ENCODE data around the gene TBX6.
A peak's percentile ranks its signal among the peaks of the same experiment; 100 is the strongest.
"Not testable (repeated sequence)": the region's sequence is repeated elsewhere in the genome, so short reads cannot be mapped to it uniquely, and the experiment has no call there.

Gene TBX6

DNA sequence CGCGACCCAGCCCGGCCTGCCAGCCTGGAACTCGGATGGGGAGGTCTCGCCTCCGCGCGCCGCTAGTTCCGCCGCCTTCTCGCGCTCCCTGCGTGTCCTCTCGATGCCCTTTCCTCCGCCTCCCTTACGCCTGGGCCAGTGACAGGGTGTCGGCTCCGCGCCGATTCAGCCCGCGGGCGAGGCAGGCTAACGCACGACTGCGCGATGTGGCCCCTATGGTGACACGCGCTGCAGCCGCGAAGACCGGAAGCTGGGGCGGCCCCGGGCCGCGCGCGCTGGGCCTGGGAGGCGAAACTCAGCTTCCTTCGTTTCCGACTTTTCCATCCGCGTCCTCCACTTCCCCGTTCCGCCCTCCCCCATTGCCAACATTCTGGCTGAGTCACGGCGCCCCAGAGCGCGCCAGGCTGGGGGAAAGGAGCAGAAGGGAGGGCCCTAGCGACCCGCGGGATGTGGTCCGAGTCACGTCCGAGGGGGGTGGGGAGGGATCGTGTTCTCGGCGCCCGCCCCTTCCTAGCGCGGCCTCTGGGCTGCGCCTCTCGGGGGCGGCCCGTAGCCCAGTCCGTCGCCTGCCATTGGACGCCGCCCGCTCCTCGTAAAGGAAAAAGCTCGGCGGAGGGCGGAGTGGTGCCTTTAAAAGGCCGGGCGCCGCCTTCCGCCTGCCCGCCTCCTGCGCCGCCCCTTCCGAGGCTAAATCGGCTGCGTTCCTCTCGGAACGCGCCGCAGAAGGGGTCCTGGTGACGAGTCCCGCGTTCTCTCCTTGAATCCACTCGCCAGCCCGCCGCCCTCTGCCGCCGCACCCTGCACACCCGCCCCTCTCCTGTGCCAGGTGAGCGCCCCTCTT, 26.4 kb downstream of the TBX6 start, which contains the start of gene ALDOA:
Gene ALDOA, plus strand, starts transcription at position 659 of the 841 bp plus-strand sequence. CDS start 1,138 bp downstream, outside the sequence.
- peak; percentile 99 for DNase-seq

DNA sequence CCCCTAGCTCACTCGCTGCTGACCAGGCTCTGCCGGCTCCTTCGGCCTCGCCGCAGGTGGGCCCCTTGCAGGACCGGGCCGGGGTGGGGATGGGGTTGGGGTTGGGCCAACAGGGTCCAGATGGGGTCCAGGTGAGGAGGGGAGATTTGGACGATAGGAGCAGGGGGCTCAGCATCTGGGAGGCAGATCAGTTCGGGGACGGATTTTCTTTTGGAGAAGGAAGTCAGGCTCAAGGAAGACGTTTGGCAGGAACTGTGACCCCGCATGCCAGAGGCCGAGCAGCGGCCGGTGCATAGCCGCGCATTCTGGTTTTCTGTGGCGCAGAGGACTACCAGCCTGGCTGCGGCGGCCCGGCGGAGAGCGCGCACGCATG, 27.0 kb downstream of the TBX6 start:
- no peak for DNase-seq

DNA sequence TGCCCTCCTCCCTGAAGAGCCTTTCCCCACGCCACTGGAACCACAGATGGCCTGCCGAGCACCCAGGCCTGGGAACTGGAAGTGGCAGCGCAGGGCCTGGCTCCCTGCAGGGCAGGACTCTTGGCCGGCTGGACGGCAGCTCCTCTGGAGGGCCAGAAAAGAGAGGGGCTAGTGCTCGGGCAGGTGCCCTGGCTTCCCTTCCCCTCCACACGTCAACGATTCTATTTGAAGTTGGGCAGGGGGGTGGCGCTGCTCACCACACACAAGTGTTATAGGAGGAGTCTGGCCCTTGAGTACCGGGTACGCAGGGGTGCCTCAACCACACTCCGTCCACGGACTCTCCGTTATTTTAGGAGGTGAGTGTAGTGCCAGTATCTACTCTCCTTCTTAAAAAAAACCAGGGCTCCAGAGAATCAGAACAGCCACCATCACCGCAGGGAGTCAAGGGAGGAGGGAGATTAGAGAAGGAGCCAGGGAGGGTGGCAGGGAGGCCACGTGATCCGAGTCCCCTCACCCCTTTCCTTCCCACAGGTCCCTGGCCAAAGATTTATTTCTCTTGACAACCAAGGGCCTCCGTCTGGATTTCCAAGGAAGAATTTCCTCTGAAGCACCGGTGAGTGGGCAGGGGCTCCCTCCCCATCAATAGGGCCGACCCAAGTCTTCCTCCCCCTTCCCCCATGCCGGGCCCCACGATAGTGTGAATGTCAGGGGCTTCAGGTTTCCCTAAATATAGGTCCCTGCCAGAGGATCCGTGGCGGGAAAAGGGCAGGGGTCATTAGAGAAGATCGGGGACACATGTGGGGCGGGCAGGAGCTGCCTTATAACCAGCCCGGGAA, 27.6 kb downstream of the TBX6 start:
- no peak for DNase-seq

DNA sequence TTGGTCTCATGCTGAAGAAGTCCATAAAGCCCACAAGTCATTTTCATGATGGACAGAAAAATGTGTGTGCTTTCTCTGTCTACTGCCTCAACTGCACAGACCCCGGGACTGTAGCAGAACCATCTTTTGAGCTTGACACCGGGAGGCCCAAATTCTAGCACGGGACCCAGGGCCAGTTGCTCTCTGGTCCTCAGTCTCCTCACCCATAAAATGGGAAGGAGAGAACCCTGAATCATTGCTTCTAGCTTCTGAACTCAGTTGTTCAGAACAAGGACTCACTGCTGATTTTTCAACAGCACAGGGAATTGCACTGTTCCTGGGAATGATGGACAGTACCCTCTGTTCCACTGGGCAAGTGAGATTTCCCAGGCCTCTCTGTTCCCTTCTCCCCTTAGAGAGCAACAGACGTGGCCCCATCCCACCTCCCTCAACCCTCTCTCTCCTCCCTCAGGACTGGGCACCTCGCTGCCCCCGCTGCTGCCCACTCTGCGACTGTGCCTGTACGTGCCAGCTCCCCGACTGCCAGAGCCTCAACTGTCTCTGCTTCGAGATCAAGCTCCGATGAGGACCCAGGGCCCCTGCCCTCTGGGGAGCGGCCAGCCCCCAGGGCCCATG, 28.3 kb downstream of the TBX6 start:
- no peak for DNase-seq

DNA sequence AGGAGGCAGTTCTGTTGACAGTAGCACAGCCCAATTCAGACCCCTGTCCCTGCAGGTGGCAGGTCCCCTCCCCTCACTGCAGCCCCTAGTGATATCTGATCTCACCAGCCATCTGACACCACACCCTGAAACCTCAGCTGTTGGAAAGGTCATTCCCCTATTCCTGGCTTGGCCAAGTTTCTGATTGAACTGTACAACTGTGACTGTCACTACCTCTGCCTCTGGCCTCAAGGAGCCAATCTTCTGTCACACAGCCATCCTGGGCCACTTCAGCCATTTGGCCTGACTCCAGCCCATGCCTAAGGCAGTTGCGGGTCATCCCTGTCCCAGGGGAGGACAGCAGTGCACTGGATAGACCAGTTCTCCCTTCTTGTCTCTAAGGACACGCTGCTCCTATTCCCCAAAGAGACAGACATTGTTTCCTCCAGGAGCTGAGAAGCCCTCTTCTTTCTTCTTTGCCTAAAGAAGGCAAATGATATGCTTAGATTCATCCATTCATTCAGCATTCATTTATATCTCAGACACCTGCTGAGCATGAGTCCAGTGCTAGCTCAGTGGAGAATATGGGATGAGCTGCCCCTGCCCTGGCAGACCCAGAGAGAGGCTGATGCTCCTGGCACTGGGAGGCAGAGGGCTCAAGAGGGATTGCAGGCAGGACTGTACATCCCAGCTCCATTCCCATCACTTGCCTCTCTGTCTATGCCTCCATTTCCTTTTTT, 30.7 kb downstream of the TBX6 start:
- DNase-seq, result no peak

DNA sequence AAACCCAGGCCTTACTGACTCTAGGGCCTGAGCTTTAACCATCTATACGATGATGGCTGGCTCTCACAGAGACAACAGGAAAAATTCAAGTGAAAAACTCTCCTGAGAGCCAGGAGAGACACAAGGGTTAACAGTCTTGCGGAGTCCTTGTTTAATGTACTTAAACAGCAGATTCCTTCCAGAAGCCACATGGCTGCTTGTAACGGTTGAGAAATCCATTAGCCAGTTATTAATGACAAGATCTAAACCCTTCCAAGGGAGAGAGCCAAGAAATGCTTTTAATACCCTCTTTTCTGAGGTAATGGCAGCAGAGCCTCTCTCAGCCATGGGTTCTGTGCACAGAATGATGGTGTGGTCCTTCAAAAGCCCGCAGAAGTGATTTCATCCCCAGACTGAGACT, 31.4 kb downstream of the TBX6 start:
- no peak for DNase-seq

DNA sequence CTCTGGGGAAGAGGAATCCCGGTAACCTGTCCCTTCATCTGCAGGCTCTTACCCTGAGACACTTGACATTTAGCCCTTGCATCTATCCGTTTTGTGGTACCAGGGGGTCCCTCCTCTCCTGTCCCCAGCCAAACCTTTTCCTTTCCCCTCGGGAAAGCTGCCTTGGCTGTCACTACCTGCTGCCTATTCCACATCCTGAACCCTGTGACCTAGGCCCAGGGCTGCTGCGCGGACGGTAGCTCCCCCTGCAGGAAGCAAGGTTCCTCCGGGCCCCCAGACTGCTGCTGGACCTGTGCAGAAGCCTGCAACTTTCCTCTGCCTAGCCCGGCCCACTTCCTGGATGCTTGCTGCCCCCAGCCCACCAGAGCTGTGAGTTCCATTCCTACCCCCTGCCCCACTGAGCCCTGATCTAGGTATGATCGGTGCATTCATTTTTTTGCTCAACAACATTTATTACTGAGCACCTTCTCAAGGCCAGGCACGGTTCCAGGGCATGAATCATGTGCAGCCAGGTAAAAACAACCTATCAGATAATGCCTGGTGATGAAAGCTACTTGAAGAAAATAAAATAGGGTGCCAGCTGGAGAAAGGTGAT, 36.7 kb downstream of the TBX6 start:
- no peak for DNase-seq

DNA sequence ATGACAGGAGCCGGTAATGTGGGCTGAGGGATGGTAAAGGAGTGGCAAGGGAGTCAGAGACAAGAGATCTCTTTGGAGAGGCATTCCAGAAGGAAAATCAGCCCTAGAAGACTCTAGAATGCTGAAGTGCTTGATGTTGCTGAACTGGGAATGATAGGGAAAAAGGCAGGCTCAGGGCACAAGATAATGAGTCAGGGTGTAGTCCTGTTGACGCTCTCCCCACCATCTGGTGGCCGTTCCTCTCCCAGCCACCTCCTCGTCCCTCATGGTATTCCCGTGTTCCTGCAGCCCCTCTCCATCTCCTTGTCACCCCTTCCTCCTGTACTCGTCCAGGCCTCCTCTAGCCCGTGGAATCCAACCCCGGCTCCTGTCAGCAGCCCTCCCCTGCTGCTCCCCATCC, 37.3 kb downstream of the TBX6 start:
- peak; percentile 50 for DNase-seq

DNA sequence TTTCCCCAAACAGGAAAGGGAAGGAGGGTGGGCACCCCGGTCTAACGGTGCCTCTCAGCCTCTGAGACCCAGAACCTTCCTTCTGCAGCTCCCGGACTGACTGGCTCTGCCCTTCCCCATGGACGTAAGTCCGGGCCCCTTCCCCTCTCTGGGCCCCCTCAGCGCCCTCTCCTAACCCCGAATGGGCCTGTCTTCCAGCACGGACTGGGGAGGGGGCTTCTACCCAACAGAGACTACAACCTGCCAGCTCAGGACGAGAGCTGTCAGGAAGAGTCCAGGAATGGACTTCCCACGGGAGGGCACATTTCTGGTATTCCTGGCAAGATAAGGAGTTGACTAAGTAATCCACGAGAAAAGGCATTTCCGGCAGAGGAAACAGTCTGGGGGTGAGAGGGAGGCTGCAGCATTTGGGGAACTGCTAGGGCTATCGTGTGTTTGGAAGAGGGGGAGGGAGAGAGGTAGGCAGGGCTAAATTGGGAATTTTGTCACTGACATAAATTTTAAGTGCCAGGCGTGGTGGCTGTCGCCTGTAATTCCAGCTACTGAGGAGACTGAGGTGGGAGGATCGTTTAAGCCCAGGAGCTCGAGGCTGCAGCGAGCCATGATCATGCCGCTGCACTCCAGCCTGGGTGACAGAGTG, 38.2 kb downstream of the TBX6 start:
- DNase-seq, result peak; percentile 88

DNA sequence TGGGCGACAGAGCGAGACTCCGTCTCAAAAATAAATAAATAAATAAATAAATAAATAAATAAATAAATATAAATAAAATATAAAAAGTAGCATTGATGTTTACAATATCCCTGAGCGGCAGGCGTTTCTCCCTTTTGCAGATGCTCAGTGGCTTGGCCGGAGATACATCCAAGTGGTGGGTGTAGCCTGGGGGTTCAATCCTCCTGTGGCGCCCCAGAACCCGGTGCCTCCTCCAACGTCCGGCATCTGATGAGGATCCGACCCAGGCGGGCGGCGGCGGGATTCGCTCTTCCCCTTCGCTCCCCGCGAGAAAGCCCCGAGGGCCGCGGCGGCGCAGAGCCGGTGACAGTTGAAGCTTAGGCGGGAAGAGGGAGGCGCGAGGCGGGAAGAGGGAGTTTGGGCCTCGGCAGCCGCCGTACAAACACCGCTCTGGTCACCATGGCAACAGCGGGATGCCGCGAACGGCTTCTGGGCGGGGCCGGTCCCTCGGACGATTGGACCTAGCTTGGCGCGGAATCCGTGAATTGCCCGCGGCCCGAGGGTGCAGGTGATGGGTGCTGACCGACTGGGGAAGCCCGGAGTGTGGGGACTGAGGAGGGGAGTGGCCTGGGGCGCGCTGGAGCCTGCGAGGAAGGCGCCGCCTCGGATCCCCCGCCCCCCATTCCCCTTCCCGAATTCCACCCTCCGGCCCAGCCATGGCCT, 38.9 kb downstream of the TBX6 start:
- DNase-seq, result peak; percentile 92

DNA sequence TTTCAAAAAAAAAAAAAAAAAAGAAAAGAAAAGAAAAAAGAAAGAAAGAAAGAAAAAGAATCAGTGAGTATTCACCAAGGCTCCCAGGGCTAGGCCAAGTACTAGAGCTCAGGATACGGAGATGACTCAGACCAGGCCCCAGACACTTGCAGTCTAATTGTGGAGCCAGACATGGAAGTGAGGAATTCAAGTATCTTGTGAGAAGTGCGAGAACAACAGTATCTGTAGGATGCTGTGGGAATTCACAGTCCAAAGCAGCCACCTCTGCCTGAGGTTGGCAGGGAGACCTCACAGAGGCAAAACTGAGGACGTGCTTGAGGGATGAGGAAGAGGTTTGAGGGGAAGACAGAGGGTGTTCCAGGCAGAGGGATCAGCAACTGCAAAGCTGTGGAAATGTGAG, 40.2 kb downstream of the TBX6 start:
- DNase-seq, result peak; percentile 82

DNA sequence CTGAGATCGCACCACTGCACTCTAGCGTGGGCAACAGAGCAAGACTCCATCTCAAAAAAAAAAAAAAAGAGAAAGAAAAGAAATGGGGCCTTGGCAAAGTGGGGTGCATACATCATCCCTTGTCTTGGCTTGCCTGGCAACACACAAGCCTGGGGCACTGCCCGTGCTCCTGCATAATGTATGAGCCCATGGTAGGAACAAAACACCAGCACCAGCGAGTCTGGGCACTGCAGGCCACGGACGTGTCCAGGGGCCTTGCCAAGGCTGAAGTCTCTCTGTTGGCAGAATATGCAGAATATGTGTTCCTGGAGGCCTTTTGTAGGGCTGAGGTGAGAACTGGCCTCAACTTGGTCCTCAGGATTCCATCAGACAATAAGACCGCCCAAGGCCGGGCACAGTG, 41.9 kb downstream of the TBX6 start:
- no peak for DNase-seq

DNA sequence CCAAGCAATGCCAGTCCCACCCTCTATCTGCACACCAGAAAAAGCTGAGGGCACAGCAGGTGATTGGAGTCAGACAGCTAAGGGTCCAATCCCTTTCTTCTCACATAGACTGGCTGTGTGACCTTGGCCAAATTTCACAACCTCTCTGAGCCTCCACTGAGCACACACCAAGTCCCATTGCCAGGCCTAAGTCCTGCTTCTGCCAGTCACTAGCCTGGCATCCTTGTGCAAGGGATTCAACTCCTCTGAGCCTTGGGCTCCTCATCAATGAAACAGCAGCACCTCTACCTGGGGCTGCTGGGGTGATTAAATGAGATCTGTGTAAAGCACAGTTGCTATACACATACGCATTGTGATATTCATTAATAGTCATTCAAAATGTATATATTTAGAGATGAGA, 45.1 kb downstream of the TBX6 start:
- DNase-seq, result no peak

DNA sequence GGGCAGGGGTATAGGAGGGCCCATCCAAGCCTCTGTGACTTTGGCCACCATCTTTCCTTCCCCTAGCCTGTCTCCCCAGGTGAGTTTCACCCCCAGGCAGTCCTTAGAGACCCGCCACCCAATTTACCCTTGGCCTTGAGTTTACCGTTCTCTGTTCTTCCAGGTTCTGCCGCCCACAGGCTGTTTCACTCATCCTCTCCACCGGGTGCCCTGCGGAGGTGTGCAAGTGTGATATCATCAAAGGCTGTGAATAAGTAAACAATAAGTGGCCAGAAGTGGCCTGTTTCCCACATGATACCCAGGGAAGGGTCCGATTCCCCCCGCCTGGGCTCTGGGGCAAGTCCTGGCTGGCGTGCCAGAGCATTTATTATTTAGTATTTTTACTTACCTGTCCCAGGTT, 45.5 kb downstream of the TBX6 start:
- no peak for DNase-seq

DNA sequence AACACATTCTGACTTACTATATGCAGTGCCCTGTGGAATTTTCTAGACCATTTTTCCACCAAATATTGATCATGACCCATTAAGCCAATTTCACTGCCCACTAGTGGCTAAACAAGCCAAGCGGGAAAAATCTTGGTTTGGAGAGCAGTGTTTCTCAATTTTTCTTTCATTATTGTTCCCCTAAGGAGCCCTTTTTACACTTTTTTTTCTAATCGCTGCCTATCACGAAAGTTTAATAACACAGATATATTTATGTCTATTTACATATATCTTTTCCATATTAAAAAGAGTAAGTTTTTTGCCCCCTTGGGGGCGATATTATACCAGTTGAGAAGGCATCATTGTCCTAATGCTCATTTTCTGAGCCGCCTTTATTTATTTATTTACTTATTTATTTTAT, 49.9 kb downstream of the TBX6 start:
- peak; percentile 49 for DNase-seq

DNA sequence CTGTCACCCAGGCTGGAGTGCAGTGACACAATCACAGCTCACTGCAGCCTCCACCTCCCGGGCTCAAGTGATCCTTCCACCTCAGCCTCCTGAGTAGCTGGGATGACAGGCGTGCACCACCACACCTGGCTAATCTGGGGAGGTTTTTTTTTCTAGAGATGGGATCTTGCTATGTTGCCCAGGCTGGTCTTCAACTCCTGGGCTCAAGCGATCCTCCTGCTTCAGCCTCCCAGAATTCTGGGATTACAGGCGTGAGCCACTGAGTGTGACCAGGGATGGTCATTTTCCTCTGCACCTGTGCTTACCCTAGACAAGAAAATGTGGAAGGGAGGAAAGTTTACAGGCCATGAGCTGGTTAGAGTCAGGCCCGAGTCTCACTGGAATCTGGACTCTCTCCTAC, 51.0 kb downstream of the TBX6 start:
- DNase-seq, result not testable (repeated sequence)

DNA sequence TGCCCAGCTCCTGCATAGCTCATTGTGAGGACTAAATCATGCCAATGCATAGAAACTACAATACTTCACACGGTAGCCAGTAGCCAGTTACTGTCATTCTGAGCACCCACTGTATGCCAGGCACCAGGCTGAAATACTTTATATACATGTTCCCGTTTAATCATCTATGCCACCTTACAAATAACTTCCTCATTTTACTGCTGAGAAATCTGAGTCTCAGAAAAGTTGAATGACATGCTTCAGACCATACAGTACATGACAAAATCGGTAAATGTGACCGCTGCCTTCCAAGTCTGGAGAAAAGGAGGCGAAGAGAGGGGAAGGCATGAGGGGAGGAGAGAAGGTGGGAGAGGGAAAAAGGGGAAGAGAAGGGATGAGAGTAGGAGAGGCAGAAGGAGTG, 51.5 kb downstream of the TBX6 start:
- no peak for DNase-seq

Data from EL (cell line).